Natural killer cell (primary cell): ENCODE data around the gene LMO7. TPM values are rescaled to one million over a fixed set of nuclear protein-coding genes. Genes with fewer than 3 reads are reported as not detected.
A peak's percentile ranks its signal among the peaks of the same experiment; 100 is the strongest.

Experiments
- ATAC-seq, 3 donors: fragments of 150-1000 bp in 2 of 3; fragments of 200-7000 bp in 1 of 3; cut with Tn5 transposase; 1 replicate in 1 of 3; 2 replicates in 2 of 3; pipeline ENCODE4 v1.10.0; 2021; ENCODE audit warnings: mild to moderate bottlenecking in 2 of 3, moderate library complexity in 2 of 3
- DNase-seq, 2 donors: peaks; one replicate each; pipeline versions ENCODE4 v3.0.0 to v3.0.0-alpha.2; 2013 to 2021; ENCODE audit warnings: mixed read lengths in 1 of 2
- H3K27ac ChIP-seq: one replicate; pipeline ENCODE4 v1.5.1; 2013; ENCODE audit warnings: mild to moderate bottlenecking, low read length
- H3K27me3 ChIP-seq: one replicate; pipeline ENCODE4 v1.6.1; 2013; ENCODE audit warnings: low read length; ENCODE audit not compliant: control insufficient read depth, insufficient read depth
- H3K36me3 ChIP-seq: one replicate; pipeline ENCODE4 v1.6.1; 2013; ENCODE audit warnings: low read length; ENCODE audit not compliant: control insufficient read depth, insufficient read depth
- H3K4me1 ChIP-seq: one replicate; pipeline ENCODE4 v1.6.1; 2013; ENCODE audit warnings: low read length; ENCODE audit not compliant: control insufficient read depth, insufficient read depth
- H3K4me3 ChIP-seq: one replicate; pipeline ENCODE4 v1.5.1; 2013; ENCODE audit warnings: low read length
- H3K9me3 ChIP-seq: one replicate; pipeline ENCODE4 v1.6.1; 2013; ENCODE audit warnings: low read length; ENCODE audit not compliant: control insufficient read depth, insufficient read depth
- H3K27ac Mint-ChIP-seq, 2 donors: one replicate each; pipeline ENCODE4 v1.8.0; 2022; ENCODE audit warnings: mild to moderate bottlenecking in 2 of 2, mixed read lengths in 2 of 2, moderate library complexity in 1 of 2
- H3K27me3 Mint-ChIP-seq, 2 donors: one replicate each; pipeline ENCODE4 v1.8.0; 2022; ENCODE audit warnings: low read depth in 2 of 2, mixed read lengths in 2 of 2
- H3K36me3 Mint-ChIP-seq: one replicate; pipeline ENCODE4 v1.8.0; 2022; ENCODE audit warnings: mixed read lengths
- H3K4me1 Mint-ChIP-seq, 2 donors: one replicate each; pipeline ENCODE4 v1.8.0; 2022; ENCODE audit warnings: mixed read lengths in 2 of 2
- H3K4me3 Mint-ChIP-seq: one replicate; pipeline ENCODE4 v1.8.0; 2022; ENCODE audit warnings: mild to moderate bottlenecking, moderate library complexity, mixed read lengths
- H3K9me3 Mint-ChIP-seq, 2 donors: one replicate each; pipeline ENCODE4 v1.8.0; 2022; ENCODE audit warnings: mixed read lengths in 2 of 2
- CTCF ChIP-seq: fragments of 200-600 bp; IDR thresholded peaks from one replicate; pipeline ENCODE4 v1.8.0; 2022; ENCODE audit warnings: antibody characterized with exemption
- WGBS: methylation state at CpG from one replicate; pipeline ENCODE4 v1.1.7; 2013; ENCODE audit warnings: missing lambda C conversion rate; ENCODE audit not compliant: insufficient coverage; 5-methylcytosine and 5-hydroxymethylcytosine counted together
- intact Hi-C: fragments of 100-400 bp; cut with micrococcal nuclease; formaldehyde crosslinking; loops from one replicate; pipeline ENCODE4 v1.14.2; 2022
- total RNA-seq, 4 donors: library from RNA; stranded (reverse); fragments of 120-200 nt in 1 of 4; gene quantifications; one replicate each; pipeline versions ENCODE4 v1.2.3 to v1.2.4, GENCODE V29; 2013 to 2022

Gene LMO7
- total RNA-seq, 3 donors from 2014 or later (not counting 1 experiment from before 2014, with no cell fraction given), result 5.5 to 10.4 (median 7.9) TPM

GRCh38 chr13:75763512-75763911 is 127.4 kb downstream of the LMO7 start:
- H3K27me3 ChIP-seq, result no peaks in the 10 kb centered on the region
- peaks cover 27 to 33% of the 10 kb centered on the region in 2 donors for H3K4me1 Mint-ChIP-seq
- DNase-seq (no peak), ATAC-seq (no peak)
- no peaks in the 10 kb centered on the region for H3K9me3 ChIP-seq
- no peaks in the 10 kb centered on the region for H3K36me3 ChIP-seq
- no peaks in the 10 kb centered on the region for H3K36me3 Mint-ChIP-seq
- no peak overlapping the region for H3K27ac Mint-ChIP-seq
- no peak overlapping the region for H3K4me3 ChIP-seq
- no peak overlapping the region for H3K27ac ChIP-seq
- no peaks in the 10 kb centered on the region for H3K4me1 ChIP-seq
- no peaks in the 10 kb centered on the region for H3K27me3 Mint-ChIP-seq
- no peaks in the 10 kb centered on the region for H3K9me3 Mint-ChIP-seq
- intact Hi-C loops, result no loop called here
- WGBS, result 92% methylated on average over 3 of the region's 3 CpGs
- TF ChIP-seq CTCF, result no peak
- H3K4me3 Mint-ChIP-seq, result no peak overlapping the region

GRCh38 chr13:75764251-75764925 is 128.3 kb downstream of the LMO7 start:
- no peak overlapping the region for H3K4me3 ChIP-seq
- no peak overlapping the region for H3K27ac Mint-ChIP-seq
- H3K36me3 Mint-ChIP-seq, result no peaks in the 10 kb centered on the region
- H3K27ac ChIP-seq, result no peak overlapping the region
- no peak for TF ChIP-seq CTCF
- no peaks in the 10 kb centered on the region for H3K27me3 Mint-ChIP-seq
- intact Hi-C loops, result no loop called here
- no peak overlapping the region for H3K4me3 Mint-ChIP-seq
- peaks cover 27 to 33% of the 10 kb centered on the region in 2 donors for H3K4me1 Mint-ChIP-seq
- H3K9me3 Mint-ChIP-seq, result no peaks in the 10 kb centered on the region
- no peaks in the 10 kb centered on the region for H3K36me3 ChIP-seq
- H3K9me3 ChIP-seq, result no peaks in the 10 kb centered on the region
- no peak for ATAC-seq
- no peaks in the 10 kb centered on the region for H3K27me3 ChIP-seq
- DNase-seq, result no peak
- no peaks in the 10 kb centered on the region for H3K4me1 ChIP-seq
- WGBS, result 88% methylated on average over 2 of the region's 2 CpGs

- no peaks in the 10 kb centered on the region for H3K36me3 Mint-ChIP-seq
- H3K9me3 ChIP-seq, result no peaks in the 10 kb centered on the region
- no peak overlapping the region for H3K4me3 Mint-ChIP-seq
- H3K4me1 Mint-ChIP-seq, result peaks cover 27 to 31% of the 10 kb centered on the region in 2 donors
- H3K27me3 ChIP-seq, result no peaks in the 10 kb centered on the region
- H3K27me3 Mint-ChIP-seq, result no peaks in the 10 kb centered on the region
- no peaks in the 10 kb centered on the region for H3K9me3 Mint-ChIP-seq
- H3K4me3 ChIP-seq, result no peak overlapping the region
- no peaks in the 10 kb centered on the region for H3K36me3 ChIP-seq
- 100% methylated on average over 1 of the region's 3 CpGs for WGBS
- no peak for DNase-seq
- intact Hi-C loops, result no loop called here
- no peak overlapping the region for H3K27ac Mint-ChIP-seq
- H3K4me1 ChIP-seq, result no peaks in the 10 kb centered on the region
- no peak for TF ChIP-seq CTCF
- no peak overlapping the region for H3K27ac ChIP-seq
- no peak for ATAC-seq
Observed at GRCh38 chr13:75764926-75765310, 128.8 kb downstream of the LMO7 start.

- H3K27me3 Mint-ChIP-seq, result no peaks in the 10 kb centered on the region
- no peaks in the 10 kb centered on the region for H3K9me3 ChIP-seq
- H3K36me3 ChIP-seq, result no peaks in the 10 kb centered on the region
- H3K27ac Mint-ChIP-seq, result no peak overlapping the region
- ATAC-seq (no peak), DNase-seq (peak in 1 of 2 donors; percentile 50)
- no peak overlapping the region for H3K27ac ChIP-seq
- intact Hi-C loops, result no loop called here
- H3K4me3 ChIP-seq, result no peak overlapping the region
- 17% methylated on average over 1 of the region's 2 CpGs for WGBS
- no peaks in the 10 kb centered on the region for H3K9me3 Mint-ChIP-seq
- no peaks in the 10 kb centered on the region for H3K36me3 Mint-ChIP-seq
- no peak overlapping the region for H3K4me3 Mint-ChIP-seq
- no peak for TF ChIP-seq CTCF
- no peaks in the 10 kb centered on the region for H3K27me3 ChIP-seq
- no peaks in the 10 kb centered on the region for H3K4me1 ChIP-seq
- H3K4me1 Mint-ChIP-seq, result peaks cover 14% of the 10 kb centered on the region in 2 donors
Observed at GRCh38 chr13:75766636-75767035, 130.5 kb downstream of the LMO7 start.
